Measurements from ENCODE around the gene INPP5E.

GRCh38 chr9:136448655-136449054, 9.0 kb upstream of the INPP5E start:
- TF ChIP-seq TAF1 (IDR thresholded peaks at IDR 0.05; ENCODE audit: borderline replicate concordance, insufficient read depth, low read length) (no peak), REST (IDR thresholded peaks at IDR 0.05; ENCODE audit: insufficient read depth in 1 of 2, low read depth in 2 of 2, low read length in 2 of 2) (no peak), POLR2AphosphoS5 (IDR thresholded peaks at IDR 0.05; ENCODE audit: low read depth, low read length) (no peak)
